HG03575 (cell line): ENCODE data around the gene RMDN2.

Source experiments
- ATAC-seq: cut with Tn5 transposase; IDR thresholded peaks from one replicate; pipeline ENCODE4 v1.9.1; 2021; ENCODE audit not compliant: unreplicated experiment, insufficient number of reproducible peaks, low FRiP score; ENCODE audit errors: extremely low read depth

RMDN2 gene

DNA sequence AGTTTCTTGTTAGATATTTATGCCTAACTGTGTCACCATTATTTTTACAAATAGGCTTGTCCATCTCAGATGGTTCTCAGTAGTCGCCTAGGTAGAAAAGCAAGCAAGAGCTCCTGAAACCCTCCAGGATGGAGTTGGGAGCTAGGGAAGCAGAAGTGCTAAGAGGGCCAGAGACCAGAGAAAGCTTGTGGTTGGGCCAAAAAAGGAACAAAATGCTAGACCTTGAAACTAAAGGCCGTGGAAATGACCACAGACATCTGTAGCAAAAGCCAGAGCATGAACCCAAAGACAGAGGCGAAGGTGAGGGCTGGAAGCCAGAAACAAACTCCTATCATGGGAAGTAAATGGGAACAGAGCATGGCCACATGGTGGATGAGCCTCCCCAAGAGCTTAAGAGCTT is 29.9 kb upstream of the RMDN2 start:
- ATAC-seq = no peak

DNA sequence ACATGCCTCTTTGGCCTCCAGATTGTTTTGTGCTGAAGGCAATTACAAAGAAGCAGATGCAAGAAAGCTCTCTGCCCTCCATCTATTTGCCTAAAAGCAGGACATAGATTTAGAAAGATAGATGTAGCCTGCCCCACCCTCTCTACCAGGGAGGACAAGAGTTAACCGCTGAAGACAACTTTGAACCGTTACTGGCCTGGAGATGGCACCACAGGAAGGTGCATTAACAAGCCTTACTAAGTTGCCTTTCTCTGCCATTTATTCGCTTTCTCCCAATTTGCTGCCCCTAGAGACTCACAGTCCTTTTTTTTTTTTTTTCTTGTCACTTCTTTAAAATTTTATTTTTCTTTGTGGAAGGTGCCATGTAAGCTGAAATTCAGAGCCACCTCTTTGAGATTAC is 28.8 kb upstream of the RMDN2 start:
- ATAC-seq = no peak

DNA sequence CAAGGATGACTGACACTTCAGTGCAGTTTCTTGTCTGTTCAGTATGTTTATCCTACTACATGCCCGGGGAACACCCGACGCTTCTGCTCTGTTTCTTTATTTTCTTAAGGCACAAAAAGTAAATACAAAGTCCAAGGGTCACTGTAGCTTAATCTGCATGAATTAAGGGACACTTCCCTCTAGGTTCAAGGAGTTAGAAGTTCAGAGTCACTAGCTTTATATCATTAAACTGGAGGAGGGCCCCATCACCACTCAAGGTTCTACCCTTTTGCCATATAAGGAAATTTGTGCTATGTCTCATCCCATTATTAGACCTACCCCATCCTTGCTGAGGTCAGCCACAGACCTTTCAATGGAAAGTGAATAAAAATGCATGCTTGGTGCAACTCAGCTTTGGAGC is 27.6 kb upstream of the RMDN2 start:
- ATAC-seq = no peak

DNA sequence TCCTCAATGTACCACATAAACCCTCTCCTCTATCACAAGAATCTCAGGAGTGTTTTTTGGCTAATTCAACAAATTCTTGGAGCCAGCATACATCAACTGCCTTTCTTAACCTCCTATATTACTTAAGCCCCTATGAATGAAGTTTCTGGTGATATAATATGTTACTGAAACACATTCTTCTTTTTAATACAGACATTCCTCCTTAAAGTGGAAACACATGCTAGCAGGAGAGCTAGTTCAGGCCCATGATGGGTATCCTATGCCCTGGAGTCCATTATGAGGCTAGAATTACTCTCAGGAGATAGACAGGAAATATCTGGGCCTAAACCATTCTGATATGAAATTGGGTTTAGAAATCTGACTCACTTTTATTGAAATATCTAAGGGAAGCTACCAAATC is 26.6 kb upstream of the RMDN2 start:
- no peak for ATAC-seq

DNA sequence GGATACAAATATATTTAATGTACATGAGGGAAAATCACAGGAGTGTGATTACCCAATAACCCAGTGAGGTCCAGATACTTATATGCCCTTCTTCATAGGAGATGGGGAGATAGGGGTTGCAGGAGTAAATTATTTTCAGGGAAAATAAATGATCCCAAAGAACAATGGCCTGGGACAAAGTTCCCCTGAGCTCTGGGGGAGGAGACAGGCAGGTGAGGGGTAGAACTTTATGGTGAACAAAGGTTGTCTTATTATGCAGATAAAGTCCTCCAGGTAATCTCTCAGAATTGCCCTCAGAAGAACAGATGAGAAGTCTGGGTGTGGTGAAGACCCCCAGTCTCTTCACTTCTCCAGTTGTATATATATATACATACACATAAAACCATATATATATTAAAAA is 22.1 kb upstream of the RMDN2 start:
- no peak for ATAC-seq

DNA sequence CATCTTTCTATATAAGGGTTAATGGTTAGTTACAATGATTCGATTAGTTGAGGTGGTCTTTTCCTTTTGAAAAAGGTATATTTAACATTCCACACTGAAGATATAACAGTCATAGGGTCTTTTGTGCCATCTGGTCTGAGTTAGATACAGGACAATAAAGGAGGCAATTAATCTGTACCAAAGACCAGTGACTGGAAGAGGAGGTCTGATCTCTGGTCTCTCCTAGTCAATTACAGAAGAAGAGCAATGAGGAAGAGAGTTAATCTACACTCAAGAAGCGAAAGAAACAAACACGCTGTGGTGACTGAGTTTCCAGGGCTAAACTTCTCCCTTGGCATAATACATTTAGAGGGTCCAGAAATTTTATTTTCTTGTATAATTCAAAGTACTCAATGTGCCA is 20.7 kb upstream of the RMDN2 start:
- ATAC-seq = no peak

DNA sequence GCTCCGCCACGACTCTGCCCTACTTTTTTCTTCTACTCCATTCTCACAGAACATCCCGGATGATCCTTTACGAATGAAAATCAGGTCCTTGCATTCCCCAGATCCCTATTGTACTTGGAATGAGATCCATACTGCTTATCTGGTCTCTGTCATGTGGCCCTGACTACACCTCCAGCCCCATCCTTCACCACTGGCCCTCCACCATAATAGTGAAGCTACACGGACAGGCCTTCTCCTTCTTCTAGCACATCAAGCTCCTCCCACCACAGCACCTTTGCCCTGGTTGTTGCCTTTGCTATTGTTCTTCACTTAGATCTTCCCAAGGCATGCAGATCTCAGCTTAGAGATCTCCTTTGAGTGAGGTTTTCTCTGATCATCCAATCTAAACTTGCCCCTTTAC is 20.1 kb upstream of the RMDN2 start:
- ATAC-seq = no peak

DNA sequence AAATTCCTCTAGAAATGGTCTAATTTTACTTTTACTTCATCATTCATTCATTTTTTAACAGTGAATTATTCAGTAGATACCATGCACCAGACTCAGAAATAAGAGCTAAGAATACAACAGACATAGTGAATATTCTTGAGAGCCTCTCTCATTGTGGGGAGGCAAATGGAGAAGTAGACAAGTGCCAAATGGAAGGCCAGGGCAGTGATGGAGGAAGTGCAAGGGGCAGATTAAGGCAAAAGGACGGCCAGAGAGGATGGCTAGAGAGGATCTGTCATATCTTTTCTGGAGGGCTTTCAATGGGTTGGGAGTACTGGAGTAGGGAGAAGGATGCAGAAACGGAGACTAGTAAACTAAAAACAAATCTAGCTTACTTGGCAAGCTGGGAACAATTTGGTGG is 19.0 kb upstream of the RMDN2 start:
- ATAC-seq = no peak

DNA sequence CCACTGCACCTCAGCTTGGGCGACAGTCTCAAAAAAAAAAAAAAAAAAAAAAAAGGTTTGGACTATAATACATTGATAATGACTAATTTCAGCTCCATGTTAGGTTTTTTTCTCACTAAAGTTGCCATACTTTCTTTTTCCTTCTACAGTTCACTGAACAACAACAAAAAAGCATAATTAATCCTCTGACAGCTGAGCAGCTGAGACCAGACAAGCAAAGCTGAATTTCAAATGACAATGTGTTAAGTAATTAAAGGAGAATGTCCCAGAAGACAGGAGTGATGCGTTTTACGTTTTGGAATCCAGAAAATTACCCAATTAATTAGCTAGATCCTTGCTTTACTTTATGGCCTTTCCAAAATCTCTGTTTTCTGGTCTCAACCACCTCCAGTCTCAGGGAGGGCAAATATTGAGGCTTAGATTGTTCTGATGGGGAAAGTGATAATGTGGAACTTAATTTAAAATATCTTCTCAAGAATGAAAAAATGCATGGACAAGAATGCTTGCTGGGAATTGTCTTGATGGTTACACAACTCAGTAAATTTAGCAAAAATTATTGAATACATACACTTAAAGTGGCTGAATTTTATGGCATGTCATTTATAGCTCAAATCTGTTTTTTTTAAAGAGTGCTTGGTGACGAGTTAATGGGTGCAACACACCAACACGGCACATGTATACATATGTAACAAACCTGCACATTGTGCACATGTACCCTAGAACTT is 17.4 kb upstream of the RMDN2 start:
- no peak for ATAC-seq

DNA sequence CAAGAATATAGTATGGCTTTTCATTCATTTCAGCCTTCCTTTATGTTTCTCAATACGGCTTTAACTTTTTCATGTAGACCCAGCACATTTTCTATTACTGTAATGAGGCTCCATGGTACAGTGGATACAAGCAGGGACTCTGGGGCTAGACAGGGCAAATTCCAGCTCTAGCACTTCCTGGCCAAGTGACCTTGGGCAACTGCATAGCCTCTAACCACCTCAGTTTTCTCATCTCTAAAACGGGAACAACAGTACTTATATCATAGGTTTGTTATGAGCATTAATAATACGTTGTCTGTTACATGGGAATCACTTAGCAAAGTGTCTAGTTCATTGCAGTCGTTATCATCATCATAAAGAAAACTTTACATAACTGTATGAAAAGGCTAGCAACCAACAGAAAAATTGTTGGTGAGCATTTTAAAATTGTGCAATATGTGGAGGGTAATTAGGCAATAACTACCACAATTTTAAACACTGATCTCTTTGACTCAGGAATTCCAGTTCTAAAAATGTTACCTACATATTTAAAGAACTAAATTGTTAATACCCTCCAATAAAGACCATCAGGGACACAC is 13.7 kb upstream of the RMDN2 start:
- ATAC-seq = no peak

DNA sequence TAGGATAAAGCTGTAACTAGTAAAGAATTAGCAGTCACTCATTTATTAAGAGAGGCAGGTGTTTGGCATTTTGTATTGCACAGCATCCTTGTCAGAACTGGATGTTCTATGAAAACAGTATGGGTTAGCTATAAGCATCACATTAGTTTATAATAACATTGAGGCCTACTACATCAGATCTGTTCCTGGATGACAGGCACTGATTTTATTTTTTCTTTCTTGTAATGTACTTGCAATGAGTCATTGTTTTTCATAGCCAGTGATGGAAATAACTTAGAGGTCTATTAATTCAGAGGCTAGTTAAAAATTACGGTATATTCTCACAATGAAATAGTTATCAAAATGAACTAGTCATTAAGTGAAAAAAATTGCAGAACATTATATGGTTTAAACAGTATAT is 13.0 kb upstream of the RMDN2 start:
- no peak for ATAC-seq

DNA sequence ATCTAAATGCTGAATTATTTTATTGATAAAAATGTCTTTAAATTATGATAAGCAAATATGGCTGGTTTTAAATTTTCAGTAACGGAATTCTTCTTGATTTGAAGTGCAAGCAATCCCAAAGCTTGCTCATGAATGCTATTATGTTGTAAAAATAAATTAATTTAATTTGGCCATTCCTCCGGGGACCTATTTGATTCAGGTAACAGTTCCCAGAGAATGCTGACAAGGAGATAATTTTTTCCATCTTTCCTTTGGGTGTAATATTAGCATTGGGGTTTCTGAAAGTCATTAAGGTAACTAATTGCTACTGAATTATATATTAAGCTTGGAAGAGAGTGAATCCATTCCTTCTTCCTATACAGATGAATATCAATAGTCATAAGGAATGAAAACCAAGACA is 12.5 kb upstream of the RMDN2 start:
- ATAC-seq = no peak

DNA sequence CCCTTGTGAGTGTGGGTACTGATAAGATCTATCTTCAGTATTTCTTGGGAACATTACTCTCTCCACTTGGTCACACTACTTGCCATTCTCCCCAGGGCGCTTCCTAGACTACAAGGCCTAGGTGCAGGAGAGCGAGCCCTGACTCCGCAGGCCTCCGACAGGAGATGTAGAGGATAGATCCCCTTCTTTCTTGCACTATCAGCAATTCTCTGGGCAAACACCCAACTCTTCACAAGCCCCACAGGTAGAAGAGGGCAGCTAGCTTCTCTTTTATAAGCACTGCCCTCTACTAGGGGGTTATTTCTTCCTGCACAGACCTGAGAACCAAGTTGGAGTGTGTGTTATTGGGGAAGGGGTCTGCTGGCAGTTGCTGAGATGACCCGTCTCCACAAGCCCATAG is 10.7 kb upstream of the RMDN2 start:
- ATAC-seq = no peak

DNA sequence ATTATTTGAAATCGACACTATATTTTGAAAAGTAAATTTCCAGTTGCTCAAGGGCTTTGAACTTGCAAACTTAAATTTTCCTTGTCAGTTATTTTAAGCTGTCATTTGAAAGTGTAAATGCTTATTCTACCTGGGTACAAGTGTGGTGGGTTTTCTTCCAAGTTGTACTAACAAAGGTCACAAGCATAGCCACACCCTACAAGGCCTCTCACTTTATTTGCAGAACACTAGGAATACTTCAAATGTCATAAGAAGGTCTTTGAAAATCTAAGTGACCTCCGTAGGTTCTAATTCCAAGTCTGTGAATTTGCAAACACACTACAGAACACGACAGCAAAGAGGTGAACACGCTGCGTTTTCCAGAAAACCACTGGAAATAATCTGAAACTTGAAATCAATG is 9.3 kb upstream of the RMDN2 start:
- ATAC-seq = no peak

DNA sequence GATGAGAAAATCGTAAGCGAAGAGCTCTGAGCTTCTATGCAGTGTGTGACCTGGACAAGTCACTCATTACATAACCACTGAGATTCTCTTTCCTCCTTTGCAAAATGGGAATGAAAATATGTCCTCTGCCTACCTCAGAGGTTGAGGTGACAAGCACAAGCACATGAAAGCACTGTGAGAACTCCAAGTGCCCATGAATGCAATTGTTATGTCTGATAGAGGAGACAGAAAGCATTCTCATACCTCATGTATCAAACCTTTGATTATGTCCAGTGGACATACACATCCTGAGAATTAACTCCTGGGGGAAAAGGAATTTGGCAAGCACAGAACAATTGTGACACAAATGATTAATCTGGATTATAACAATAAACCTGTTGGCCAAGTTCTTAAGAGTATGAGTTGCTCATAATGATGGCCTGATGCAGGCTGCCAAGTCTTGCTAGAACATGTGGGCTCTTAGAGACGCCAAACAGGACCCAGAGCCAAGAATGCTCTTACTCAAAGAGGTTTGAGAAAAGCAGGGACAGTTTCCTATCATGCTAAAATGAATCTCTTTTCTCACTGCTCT is 8.5 kb upstream of the RMDN2 start:
- ATAC-seq = no peak

DNA sequence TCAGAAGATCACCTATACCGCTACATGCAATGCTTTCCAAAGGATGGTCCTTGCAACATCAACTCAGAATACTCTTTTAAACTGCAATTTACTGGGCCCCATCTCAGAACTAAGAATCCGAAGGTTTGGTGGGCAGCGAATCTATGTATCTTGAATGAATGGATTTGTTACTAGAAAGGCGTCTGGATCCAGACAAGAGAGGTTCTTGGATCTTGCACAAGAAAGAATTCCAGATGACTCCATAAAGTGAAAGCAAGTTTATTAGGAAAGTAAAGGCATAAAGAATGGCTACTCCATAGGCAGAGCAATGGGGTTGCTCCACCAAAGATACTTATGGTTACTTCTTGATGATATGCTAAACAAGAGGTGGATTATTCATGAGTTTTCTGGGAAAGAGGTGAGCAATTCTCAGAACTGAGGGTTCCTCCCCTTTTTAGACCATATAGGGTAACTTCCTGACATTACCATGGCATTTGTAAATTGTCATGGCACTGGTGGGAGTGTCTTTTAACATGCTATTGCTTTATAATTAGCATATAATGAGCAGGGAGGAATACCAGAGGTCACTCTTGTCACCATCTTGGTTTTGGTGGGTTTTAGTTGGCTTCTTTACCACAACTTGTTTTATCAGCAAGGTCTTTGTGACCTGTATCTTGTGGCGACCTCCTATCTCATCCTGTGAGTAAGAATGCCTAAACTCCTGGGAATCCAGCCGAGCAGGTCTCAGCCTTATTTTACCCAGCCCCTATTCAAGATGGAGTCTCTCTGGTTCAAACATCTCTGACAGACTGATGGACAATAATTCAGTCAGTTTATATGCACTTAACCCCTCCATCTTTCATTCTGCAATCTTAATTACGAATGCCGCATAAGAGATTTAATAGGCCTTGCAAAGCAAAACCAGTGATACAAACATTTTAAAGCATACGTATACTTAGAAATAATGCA is 7.5 kb upstream of the RMDN2 start:
- no peak for ATAC-seq

DNA sequence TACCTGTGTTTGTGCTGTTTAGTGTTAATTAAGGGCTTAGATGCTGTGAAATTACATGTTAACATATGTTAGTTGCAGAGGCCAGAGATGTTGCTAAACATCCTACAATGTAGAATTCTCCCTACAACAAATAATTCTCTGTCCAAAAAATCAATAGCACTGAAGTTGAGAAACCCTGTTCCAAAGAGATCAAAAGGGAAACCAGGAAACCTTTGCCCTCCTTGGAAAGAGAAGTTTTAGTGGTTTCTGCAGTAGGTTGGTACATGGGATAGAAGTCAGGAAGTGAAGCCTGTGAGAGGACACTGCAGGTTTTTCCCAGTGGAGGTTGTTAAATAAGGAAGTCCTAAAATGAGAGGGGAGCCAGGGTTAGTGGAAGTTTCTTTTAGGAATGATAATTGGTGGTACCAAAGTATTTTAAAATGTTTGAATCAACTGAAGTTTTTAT is 6.3 kb upstream of the RMDN2 start:
- ATAC-seq = no peak

DNA sequence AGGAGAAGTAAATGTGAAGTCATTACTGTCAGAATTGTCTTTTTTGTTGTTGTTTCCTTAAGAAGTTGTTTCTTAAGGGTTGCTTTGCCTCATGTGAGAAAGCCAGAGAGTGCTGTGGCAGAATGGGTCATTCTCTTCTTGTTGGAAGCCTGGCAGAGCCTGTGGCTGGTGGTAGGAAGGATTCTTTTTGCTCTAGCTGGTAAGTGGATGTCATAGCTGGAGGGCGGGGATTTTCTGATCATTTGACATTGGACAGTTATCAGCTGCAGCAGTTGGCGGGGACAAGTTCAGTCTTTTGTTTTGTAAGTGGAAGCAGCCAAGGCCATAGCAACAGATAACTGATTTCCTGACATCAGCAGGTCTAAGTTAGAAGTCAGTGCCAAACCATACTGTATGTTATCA is 5.5 kb upstream of the RMDN2 start:
- no peak for ATAC-seq

DNA sequence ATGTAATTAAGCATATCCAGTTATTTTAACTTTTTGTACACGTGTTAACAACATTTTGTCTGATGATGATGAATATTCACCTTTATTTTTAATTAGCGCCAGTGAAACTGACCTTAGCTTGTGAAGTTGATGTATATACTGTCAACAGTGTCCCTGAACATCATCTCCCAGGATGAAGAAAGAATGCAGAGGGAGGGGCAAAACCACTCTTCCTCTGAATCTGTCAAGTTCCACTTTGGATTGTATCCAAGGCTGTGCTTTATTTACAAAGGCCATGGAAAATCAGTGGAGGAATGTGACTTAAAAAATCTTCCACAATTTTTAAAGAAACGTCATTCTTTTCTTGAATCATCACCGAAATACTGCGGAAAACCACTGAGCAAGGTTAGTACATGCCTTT is 4.5 kb upstream of the RMDN2 start:
- ATAC-seq = no peak

DNA sequence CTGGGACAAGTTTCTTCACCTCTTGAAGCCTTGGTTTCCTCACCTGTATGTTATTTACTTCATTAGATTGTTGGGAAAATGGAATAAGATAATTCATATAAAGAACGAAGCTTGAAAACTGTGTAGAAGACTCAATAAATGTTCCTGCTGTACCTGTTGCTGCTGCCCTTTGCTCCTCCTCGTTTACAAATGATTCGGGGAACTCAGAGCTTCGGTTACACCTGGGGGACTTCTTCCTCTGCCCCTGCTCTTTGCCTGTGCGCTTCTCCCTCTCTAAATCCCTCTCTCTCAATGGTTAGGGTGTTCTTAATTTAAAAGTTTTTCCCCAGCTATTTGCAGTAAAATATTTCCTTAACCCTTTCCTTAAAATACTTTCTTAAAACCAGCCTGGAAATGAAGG is 3.3 kb upstream of the RMDN2 start:
- no peak for ATAC-seq
